Suprapubic skin (tissue), 4 donors: ENCODE results near the gene CAMK4. TPM values are rescaled to one million over a fixed set of nuclear protein-coding genes. Genes with fewer than 3 reads are reported as not detected.

Experiments used
- DNase-seq, 2 donors: peaks; one replicate each; pipeline ENCODE4 v3.0.0-alpha.2; 2019; ENCODE audit warnings: low spot score in 2 of 2
- H3K27ac ChIP-seq: fragments of 200-600 bp; sonication (generic); one replicate; pipeline ENCODE4 v1.5.1; 2019
- H3K27me3 ChIP-seq: fragments of 200-600 bp; sonication (generic); one replicate; pipeline ENCODE4 v1.5.1; 2019
- H3K36me3 ChIP-seq: fragments of 200-600 bp; sonication (generic); one replicate; pipeline ENCODE4 v1.5.1; 2019
- H3K4me1 ChIP-seq: fragments of 200-600 bp; sonication (generic); one replicate; pipeline ENCODE4 v1.5.1; 2019
- H3K4me3 ChIP-seq: fragments of 200-600 bp; sonication (generic); one replicate; pipeline ENCODE4 v1.5.1; 2019; ENCODE audit warnings: mild to moderate bottlenecking
- H3K9me3 ChIP-seq: fragments of 200-600 bp; sonication (generic); one replicate; pipeline ENCODE4 v1.5.1; 2019
- CTCF ChIP-seq, 2 donors: fragments of 200-600 bp in 1 of 2; fragments of 450-650 bp in 1 of 2; sonication (generic) in 1 of 2; IDR thresholded peaks; one replicate each; pipeline ENCODE4 v1.5.1; 2016 to 2019; ENCODE audit warnings: antibody characterized with exemption in 2 of 2, mild to moderate bottlenecking in 1 of 2, moderate library complexity in 1 of 2
- EP300 ChIP-seq: sonication (generic); formaldehyde crosslinking; IDR thresholded peaks from one replicate; pipeline ENCODE4 v1.6.1; 2017; ENCODE audit warnings: antibody characterized with exemption
- POLR2A ChIP-seq, 2 donors: fragments of 450-650 bp; IDR thresholded peaks; one replicate each; pipeline ENCODE4 v1.6.1; 2017; ENCODE audit warnings: antibody characterized with exemption in 2 of 2, mild to moderate bottlenecking in 2 of 2, moderate library complexity in 2 of 2
- POLR2AphosphoS5 ChIP-seq, 3 donors: sonication (generic); formaldehyde crosslinking; IDR thresholded peaks; one replicate each; pipeline ENCODE4 v1.6.1; 2017; ENCODE audit warnings: antibody characterized with exemption in 3 of 3
- WGBS: methylation state at CpG from one replicate; pipeline ENCODE4 v1.1.5; 2018; 5-methylcytosine and 5-hydroxymethylcytosine counted together
- total RNA-seq, 4 donors: library from RNA; depleted of rRNA; stranded (reverse); fragments of >200 nt; gene quantifications; one replicate each; pipeline ENCODE4 v1.1.0, GENCODE V29; 2016

The CAMK4 gene
- total RNA-seq, 4 donors from 2014 or later: 0.05 to 2.6 (median 0.21) TPM; not detected in 1

GRCh38 chr5:111537141-111538024, 313.2 kb downstream of the CAMK4 start:
- Histone ChIP-seq H3K9me3 (no peaks in the 10 kb centered on the region), H3K27me3 (no peaks in the 10 kb centered on the region), H3K4me1 (no peaks in the 10 kb centered on the region), H3K4me3 (no peak overlapping the region), H3K27ac (no peak overlapping the region), H3K36me3 (no peaks in the 10 kb centered on the region)
- TF ChIP-seq EP300 (no peak), POLR2A (IDR thresholded peaks at IDR 0.05) (no peak), CTCF (IDR thresholded peaks at IDR 0.05) (no peak), POLR2AphosphoS5 (IDR thresholded peaks at IDR 0.05) (no peak)
- WGBS: 81% methylated on average over 1 of the region's 1 CpG
- no peak for DNase-seq

Other genes with a start within 250 kb of the CAMK4 start
- gene TSLP, start 152.7 kb upstream of the CAMK4 start, total RNA-seq: 1 to 10 TPM in 1 of 4 donors, under 1 TPM in 2, not detected in 1; 0.38 to 1.4 (median 0.62) TPM
- 10 to 100 TPM; 20.0 to 32.2 (median 26.2) TPM for gene WDR36, start 132.0 kb upstream of the CAMK4 start, total RNA-seq